H1 (cell line): ENCODE data around the gene SCP2. TPM values are rescaled to one million over a fixed set of nuclear protein-coding genes. Genes with fewer than 3 reads are reported as not detected.

Source experiments
- CTCF ChIA-PET: fragments of 300-600 bp; sonication (Branson Sonifier 250); formaldehyde crosslinking; loops from one replicate; lab custom pipeline; 2021; ENCODE audit not compliant: partially characterized antibody; lab: Charles Lee
- POLR2A ChIA-PET: fragments of 300-600 bp; sonication (Branson Sonifier 250); formaldehyde crosslinking; loops from one replicate; lab custom pipeline; 2021; ENCODE audit warnings: inconsistent platforms; ENCODE audit not compliant: partially characterized antibody; lab: Charles Lee
- DNase-seq, 2 experiments: peaks; one replicate each; pipeline versions ENCODE4 v3.0.0 to v3.0.0-alpha.2; 2010 to 2022; ENCODE audit warnings: low spot score in 2 of 2, low read depth in 1 of 2, mixed read lengths in 1 of 2
- FAIRE-seq: peaks from 2 replicates; lab custom pipeline; 2011; peaks lifted over from hg19 to GRCh38; lab: Jason Lieb, UNC
- H2AFZ ChIP-seq: 2 replicates; pipeline ENCODE4 v1.8.1; 2012; ENCODE audit warnings: low read length, inconsistent platforms
- H2AK5ac ChIP-seq: 2 replicates; pipeline ENCODE4 v1.6.1; 2013; ENCODE audit warnings: low read depth, low read length
- H2BK120ac ChIP-seq: replicated peaks from 2 replicates; pipeline ENCODE3; 2013; ENCODE audit warnings: low read depth, low read length, inconsistent platforms
- H2BK12ac ChIP-seq: 2 replicates; pipeline ENCODE4 v1.6.1; 2013; ENCODE audit warnings: low read depth, low read length
- H2BK15ac ChIP-seq: 2 replicates; pipeline ENCODE4 v1.6.1; 2013; ENCODE audit warnings: low read length
- H2BK20ac ChIP-seq: 2 replicates; pipeline ENCODE4 v1.6.1; 2013; ENCODE audit warnings: low read length
- H2BK5ac ChIP-seq: 2 replicates; pipeline ENCODE4 v1.6.1; 2013; ENCODE audit warnings: low read depth, low read length
- H3K14ac ChIP-seq: 2 replicates; pipeline ENCODE4 v1.6.1; 2013; ENCODE audit warnings: inconsistent platforms; ENCODE audit not compliant: insufficient read length
- H3K18ac ChIP-seq: 2 replicates; pipeline ENCODE4 v1.6.1; 2013; ENCODE audit warnings: low read length; ENCODE audit errors: extremely low read depth
- H3K23ac ChIP-seq: 2 replicates; pipeline ENCODE4 v1.6.1; 2013; ENCODE audit warnings: inconsistent platforms; ENCODE audit not compliant: insufficient read length
- H3K23me2 ChIP-seq: 2 replicates; pipeline ENCODE4 v1.6.1; 2013; ENCODE audit warnings: low read depth, low read length
- H3K27ac ChIP-seq: 2 replicates; pipeline ENCODE4 v1.6.1; 2011; ENCODE audit warnings: low read depth, low read length, inconsistent platforms
- H3K27me3 ChIP-seq, 4 experiments: replicated peaks in 1 of 4; 1 replicate in 1 of 4; 2 replicates in 3 of 4; pipeline versions ENCODE4 v1.6.1 to v1.8.1; 2011 to 2013; ENCODE audit warnings: low read length in 3 of 4, mild to moderate bottlenecking in 3 of 4, inconsistent platforms in 2 of 4, mixed read lengths in 2 of 4, moderate library complexity in 1 of 4; ENCODE audit not compliant: control insufficient read depth in 3 of 4, insufficient read depth in 3 of 4; ENCODE audit errors: extremely low read depth in 1 of 4
- H3K36me3 ChIP-seq, 4 experiments: 2 replicates each; pipeline versions ENCODE4 v1.6.1 to v1.8.1; 2011 to 2013; ENCODE audit warnings: mild to moderate bottlenecking in 4 of 4, low read length in 3 of 4, moderate library complexity in 2 of 4, control low read depth in 1 of 4, inconsistent platforms in 1 of 4; ENCODE audit not compliant: insufficient read depth in 4 of 4, control insufficient read depth in 2 of 4
- H3K4ac ChIP-seq: replicated peaks from 2 replicates; pipeline ENCODE3; 2013; ENCODE audit warnings: low read length, low read depth, mixed read lengths, inconsistent platforms; ENCODE audit not compliant: insufficient read length
- H3K4me1 ChIP-seq, 4 experiments: replicated peaks in 1 of 4; 1 replicate in 1 of 4; 2 replicates in 3 of 4; pipeline versions ENCODE4 v1.6.1 to v1.8.1; 2011 to 2013; ENCODE audit warnings: low read length in 3 of 4, inconsistent platforms in 2 of 4, mixed read lengths in 1 of 4; ENCODE audit not compliant: insufficient read depth in 4 of 4, control insufficient read depth in 3 of 4
- H3K4me2 ChIP-seq, 2 experiments: 2 replicates each; pipeline versions ENCODE4 v1.6.1 to v1.8.1; 2011 to 2013; ENCODE audit warnings: low read depth in 2 of 2, low read length in 2 of 2, control low read depth in 1 of 2, inconsistent platforms in 1 of 2, mild to moderate bottlenecking in 1 of 2; ENCODE audit not compliant: insufficient read depth in 1 of 2
- H3K4me3 ChIP-seq, 4 experiments: fragments of 200-600, 300-600 bp in 1 of 4; sonication (generic), shearing (Covaris generic), sonication (Bioruptor Twin) in 1 of 4; 2 replicates each; pipeline versions ENCODE4 v1.5.1 to v1.8.1; 2011 to 2016; ENCODE audit warnings: low read length in 4 of 4, low read depth in 3 of 4, control low read depth in 2 of 4, inconsistent platforms in 2 of 4, mild to moderate bottlenecking in 2 of 4, mixed read lengths in 1 of 4, moderate library complexity in 1 of 4; ENCODE audit not compliant: insufficient read depth in 2 of 4; ENCODE audit errors: extremely low read depth in 1 of 4
- H3K56ac ChIP-seq: replicated peaks from 2 replicates; pipeline ENCODE3; 2013; ENCODE audit warnings: low read depth, mild to moderate bottlenecking, mixed read lengths, low read length, inconsistent platforms; ENCODE audit not compliant: insufficient read length
- H3K79me1 ChIP-seq: 2 replicates; pipeline ENCODE4 v1.6.1; 2013; ENCODE audit warnings: low read depth, low read length, control low read depth
- H3K79me2 ChIP-seq, 2 experiments: 2 replicates each; pipeline versions ENCODE4 v1.6.1 to v1.8.1; 2012 to 2013; ENCODE audit warnings: low read length in 2 of 2, mild to moderate bottlenecking in 2 of 2, inconsistent platforms in 1 of 2; ENCODE audit not compliant: insufficient read depth in 2 of 2, control insufficient read depth in 1 of 2
- H3K9ac ChIP-seq, 4 experiments: replicated peaks in 1 of 4; 1 replicate in 1 of 4; 2 replicates in 3 of 4; pipeline versions ENCODE4 v1.6.1 to v1.8.1; 2011 to 2013; ENCODE audit warnings: low read depth in 3 of 4, low read length in 3 of 4, control low read depth in 2 of 4, mild to moderate bottlenecking in 2 of 4, moderate library complexity in 2 of 4, inconsistent platforms in 1 of 4; ENCODE audit errors: extremely low read depth in 1 of 4
- H3K9me3 ChIP-seq, 2 experiments: 2 replicates each; pipeline versions ENCODE4 v1.6.1 to v1.8.1; 2012 to 2013; ENCODE audit warnings: mild to moderate bottlenecking in 2 of 2, moderate library complexity in 2 of 2, control low read depth in 1 of 2, inconsistent platforms in 1 of 2, low read depth in 1 of 2, low read length in 1 of 2, mixed read lengths in 1 of 2; ENCODE audit not compliant: insufficient read depth in 2 of 2
- H4K20me1 ChIP-seq, 2 experiments: replicated peaks in 1 of 2; 2 replicates each; pipeline versions ENCODE3 to v1.8.1; 2011 to 2013; ENCODE audit warnings: inconsistent platforms in 2 of 2, low read length in 2 of 2, mild to moderate bottlenecking in 1 of 2; ENCODE audit not compliant: insufficient read depth in 2 of 2, control insufficient read depth in 1 of 2
- H4K5ac ChIP-seq: 2 replicates; pipeline ENCODE4 v1.6.1; 2013; ENCODE audit warnings: low read length, low read depth, mixed read lengths, inconsistent platforms; ENCODE audit not compliant: insufficient read length
- H4K8ac ChIP-seq: 2 replicates; pipeline ENCODE4 v1.8.0; 2013; ENCODE audit warnings: mild to moderate bottlenecking, moderate library complexity, low read length, inconsistent platforms; ENCODE audit not compliant: insufficient read depth; ENCODE audit errors: extremely low read depth
- H4K91ac ChIP-seq: replicated peaks from 2 replicates; pipeline ENCODE3; 2013; ENCODE audit warnings: low read length, mixed read lengths, inconsistent platforms; ENCODE audit not compliant: insufficient read length
- CTBP2 ChIP-seq: IDR thresholded peaks from 2 replicates; pipeline ENCODE4 v1.7.0; 2011; ENCODE audit warnings: borderline replicate concordance, mild to moderate bottlenecking, moderate library complexity, mixed read lengths, low read length; ENCODE audit not compliant: insufficient read depth, insufficient read length
- WGBS, 2 experiments: shearing (Covaris generic) in 1 of 2; methylation state at CpG; one replicate each; pipeline versions ENCODE4 v1.1.6 to v1.1.7; 2013 to 2015; ENCODE audit warnings: low lambda C conversion rate in 2 of 2, mixed read lengths in 2 of 2, inconsistent platforms in 1 of 2, low coverage in 1 of 2, missing lambda C conversion rate in 1 of 2; ENCODE audit not compliant: insufficient replicate concordance in 2 of 2, insufficient coverage in 1 of 2, insufficient read length in 1 of 2; ENCODE audit errors: extremely low coverage in 1 of 2, missing lambda C conversion rate in 1 of 2; 5-methylcytosine and 5-hydroxymethylcytosine counted together
- polyA plus RNA-seq, 7 experiments: library from polyadenylated mRNA; depleted of rRNA in 3 of 7; stranded (reverse) in 5 of 7; unstranded in 2 of 7; fragments of >200 nt in 5 of 7; fragments of 200-250 nt in 2 of 7; gene quantifications; 1 replicate in 5 of 7; 2 replicates in 1 of 7; 4 replicates in 1 of 7; pipeline versions ENCODE4 v1.2.1 to v1.2.3, GENCODE V29; 2011 to 2013; ENCODE audit warnings: missing spikeins in 2 of 7, mixed read lengths in 2 of 7
- total RNA-seq: library from RNA; stranded (reverse); fragmentation: NEBNext Ultra II Directional; extraction: Animal tissue kit (Norgen Biotek cat#: 25700); gene quantifications from 2 replicates; pipeline ENCODE4 v1.2.1, GENCODE V29; 2021

SCP2 gene
- total and polyA plus RNA-seq, 2 of the 8 experiments (the other 6 are each of a cell fraction or from before 2014, with no cell fraction given), result 20.9 to 54.3 TPM

- Histone ChIP-seq H3K4ac (no peak overlapping the region), H3K27ac (no peak overlapping the region), H3K4me3 (no peak overlapping the region), H3K56ac (no peak overlapping the region), H3K36me3 (peaks cover 0 to 4% (median 0%) of the 10 kb centered on the region in 4 experiments; a peak in 1 of 8 replicates), H3K9me3 (no peaks in the 10 kb centered on the region), H3K18ac (no peak overlapping the region), H2BK5ac (no peak overlapping the region), H3K14ac (no peak overlapping the region), H2AFZ (no peak overlapping the region), H2BK15ac (no peak overlapping the region), H4K8ac (no peak overlapping the region), H3K23me2 (no peaks in the 10 kb centered on the region), H2BK12ac (no peak overlapping the region), H2BK20ac (no peak overlapping the region), H4K5ac (no peak overlapping the region), H3K23ac (no peak overlapping the region), H2BK120ac (no peak overlapping the region), H2AK5ac (no peak overlapping the region), H3K4me1 (peaks cover 0 to 7% (median 2%) of the 10 kb centered on the region in 4 experiments; a peak in 4 of 7 replicates), H3K79me2 (no peaks in the 10 kb centered on the region), H3K9ac (no peak overlapping the region), H4K91ac (no peak overlapping the region), H3K79me1 (no peaks in the 10 kb centered on the region), H3K4me2 (no peak overlapping the region), H4K20me1 (no peaks in the 10 kb centered on the region), H3K27me3 (no peaks in the 10 kb centered on the region)
- ChIA-PET CTCF (no interaction called here), POLR2A (no interaction called here)
- no peak for DNase-seq
- no peak for TF ChIP-seq CTBP2
- no peak for FAIRE-seq
- 76% methylated on average over 2 of the region's 2 CpGs; no CpG with 5 or more reads in 1 of the 2 experiments for WGBS, 2 experiments
These were observed 46.9 kb upstream of the SCP2 start for GRCh38 chr1:52880206-52880605.
